ENCODE data around the gene ARTN. TPM values are rescaled to one million over a fixed set of nuclear protein-coding genes. Genes with fewer than 3 reads are reported as not detected.

Gene ARTN
- total and polyA plus RNA-seq, 7 donors: 0.05 to 0.79 (median 0.43) TPM; not detected in 1

DNA sequence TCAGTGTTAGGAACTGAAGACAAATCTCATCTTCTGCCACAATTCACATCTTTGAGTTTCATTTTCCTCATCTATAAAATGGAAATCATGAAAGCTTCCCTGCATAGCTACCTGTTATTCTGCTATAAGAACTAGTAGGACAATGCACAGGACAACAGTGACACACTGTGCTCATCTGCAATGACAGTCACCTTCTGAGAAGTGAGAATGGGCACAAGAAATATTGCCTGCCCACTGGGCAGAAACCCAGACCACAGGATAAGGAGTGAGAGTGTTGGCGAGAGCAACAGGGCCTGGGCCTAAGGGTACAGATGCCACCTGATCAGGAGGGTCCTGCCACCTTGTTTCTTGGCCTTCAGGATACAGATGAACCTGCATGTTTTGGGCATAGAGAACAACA lies 23.3 kb upstream of the ARTN start:
- H3K4me3 ChIP-seq: no peak overlapping the region
- no peaks in the 10 kb centered on the region for H3K9me3 ChIP-seq
- H3K27me3 ChIP-seq (ENCODE audit: insufficient read depth in 3 of 3, low read length in 2 of 3): no peaks in the 10 kb centered on the region
- TF ChIP-seq, protein P1, sequence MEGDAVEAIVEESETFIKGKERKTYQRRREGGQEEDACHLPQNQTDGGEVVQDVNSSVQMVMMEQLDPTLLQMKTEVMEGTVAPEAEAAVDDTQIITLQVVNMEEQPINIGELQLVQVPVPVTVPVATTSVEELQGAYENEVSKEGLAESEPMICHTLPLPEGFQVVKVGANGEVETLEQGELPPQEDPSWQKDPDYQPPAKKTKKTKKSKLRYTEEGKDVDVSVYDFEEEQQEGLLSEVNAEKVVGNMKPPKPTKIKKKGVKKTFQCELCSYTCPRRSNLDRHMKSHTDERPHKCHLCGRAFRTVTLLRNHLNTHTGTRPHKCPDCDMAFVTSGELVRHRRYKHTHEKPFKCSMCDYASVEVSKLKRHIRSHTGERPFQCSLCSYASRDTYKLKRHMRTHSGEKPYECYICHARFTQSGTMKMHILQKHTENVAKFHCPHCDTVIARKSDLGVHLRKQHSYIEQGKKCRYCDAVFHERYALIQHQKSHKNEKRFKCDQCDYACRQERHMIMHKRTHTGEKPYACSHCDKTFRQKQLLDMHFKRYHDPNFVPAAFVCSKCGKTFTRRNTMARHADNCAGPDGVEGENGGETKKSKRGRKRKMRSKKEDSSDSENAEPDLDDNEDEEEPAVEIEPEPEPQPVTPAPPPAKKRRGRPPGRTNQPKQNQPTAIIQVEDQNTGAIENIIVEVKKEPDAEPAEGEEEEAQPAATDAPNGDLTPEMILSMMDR (IDR thresholded peaks at IDR 0.05): no peak
- peaks cover 3% of the 10 kb centered on the region for H3K4me1 ChIP-seq
- DNase-seq: no peak
- H3K36me3 ChIP-seq (ENCODE audit: insufficient read depth in 1 of 2, low read depth in 1 of 2): peaks cover 0 to 23% of the 10 kb centered on the region in 2 donors
- WGBS, 3 donors: 90 to 94% (median 93%) methylated on average over 1 of the region's 1 CpG
- H3K27ac ChIP-seq: no peak overlapping the region
- intact Hi-C loops (cut with DNase I): no loop called here
- ATAC-seq: peak in 1 of 4 donors; percentile 28

DNA sequence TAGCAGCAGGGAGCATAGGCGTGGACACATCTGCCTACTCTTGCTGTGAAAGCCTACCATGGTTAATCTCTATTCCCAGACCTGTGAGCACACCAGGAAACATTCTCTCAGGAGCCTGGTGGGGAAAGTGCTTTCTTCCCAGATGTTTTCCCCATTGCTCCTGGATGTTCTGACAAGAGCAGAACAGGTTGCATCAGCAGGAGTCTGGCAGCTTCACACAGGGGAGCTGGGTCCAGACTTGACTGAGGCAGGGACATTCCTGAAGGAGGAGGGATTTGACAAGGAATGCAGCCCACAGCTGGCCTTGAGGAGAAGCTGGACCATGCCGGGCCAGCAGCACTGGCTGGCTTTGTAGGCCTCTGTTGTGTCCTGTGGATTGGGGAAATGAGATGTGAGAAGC lies 21.0 kb upstream of the ARTN start:
- 59 to 64% (median 63%) methylated on average over 2 of the region's 2 CpGs for WGBS, 3 donors
- Histone ChIP-seq H3K27ac (no peak overlapping the region), H3K4me1 (peaks cover 3% of the 10 kb centered on the region), H3K4me3 (no peak overlapping the region), H3K27me3 (ENCODE audit: insufficient read depth in 3 of 3, low read length in 2 of 3) (no peaks in the 10 kb centered on the region), H3K36me3 (ENCODE audit: insufficient read depth in 1 of 2, low read depth in 1 of 2) (peaks cover 0 to 13% of the 10 kb centered on the region in 2 donors), H3K9me3 (no peaks in the 10 kb centered on the region)
- TF ChIP-seq, protein P1 (IDR thresholded peaks at IDR 0.05): no peak
- DNase-seq (peak; percentile 38 to 65), ATAC-seq (peak in 3 of 4 donors; percentile 39 to 60 (median 41))
- intact Hi-C loops (cut with DNase I): no loop called here

DNA sequence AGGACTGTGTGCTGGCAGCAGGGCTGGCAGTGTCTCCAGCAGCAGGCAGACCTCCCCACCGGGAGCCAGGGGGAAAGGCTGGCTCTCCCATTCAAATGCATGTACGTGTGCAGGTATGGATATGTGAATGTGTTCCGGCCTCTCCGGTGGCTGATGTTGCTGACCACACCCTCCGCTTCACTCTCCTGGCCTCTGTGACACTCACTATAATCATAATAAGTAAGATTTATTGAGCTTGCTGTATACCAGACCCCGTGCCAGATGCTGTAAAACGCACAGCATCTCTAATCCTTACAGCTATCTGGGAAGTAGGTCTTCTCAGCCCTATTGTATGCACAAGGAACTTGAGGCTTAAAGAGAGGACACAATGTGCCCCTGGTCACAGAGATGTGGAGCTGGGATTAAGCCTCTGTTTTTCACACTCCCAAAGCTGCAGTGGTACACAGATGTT lies 20.5 kb upstream of the ARTN start:
- intact Hi-C loops (cut with DNase I): no loop called here
- no peaks in the 10 kb centered on the region for H3K27me3 ChIP-seq (ENCODE audit: insufficient read depth in 3 of 3, low read length in 2 of 3)
- TF ChIP-seq, protein P1 (IDR thresholded peaks at IDR 0.05): no peak
- no peak overlapping the region for H3K4me3 ChIP-seq
- no peak overlapping the region for H3K27ac ChIP-seq
- DNase-seq (no peak), ATAC-seq (no peak)
- peaks cover 3% of the 10 kb centered on the region for H3K4me1 ChIP-seq
- peaks cover 0 to 9% of the 10 kb centered on the region in 2 donors for H3K36me3 ChIP-seq (ENCODE audit: insufficient read depth in 1 of 2, low read depth in 1 of 2)
- H3K9me3 ChIP-seq: no peaks in the 10 kb centered on the region
- WGBS, 3 donors: 72 to 79% (median 76%) methylated on average over 7 of the region's 7 CpGs

DNA sequence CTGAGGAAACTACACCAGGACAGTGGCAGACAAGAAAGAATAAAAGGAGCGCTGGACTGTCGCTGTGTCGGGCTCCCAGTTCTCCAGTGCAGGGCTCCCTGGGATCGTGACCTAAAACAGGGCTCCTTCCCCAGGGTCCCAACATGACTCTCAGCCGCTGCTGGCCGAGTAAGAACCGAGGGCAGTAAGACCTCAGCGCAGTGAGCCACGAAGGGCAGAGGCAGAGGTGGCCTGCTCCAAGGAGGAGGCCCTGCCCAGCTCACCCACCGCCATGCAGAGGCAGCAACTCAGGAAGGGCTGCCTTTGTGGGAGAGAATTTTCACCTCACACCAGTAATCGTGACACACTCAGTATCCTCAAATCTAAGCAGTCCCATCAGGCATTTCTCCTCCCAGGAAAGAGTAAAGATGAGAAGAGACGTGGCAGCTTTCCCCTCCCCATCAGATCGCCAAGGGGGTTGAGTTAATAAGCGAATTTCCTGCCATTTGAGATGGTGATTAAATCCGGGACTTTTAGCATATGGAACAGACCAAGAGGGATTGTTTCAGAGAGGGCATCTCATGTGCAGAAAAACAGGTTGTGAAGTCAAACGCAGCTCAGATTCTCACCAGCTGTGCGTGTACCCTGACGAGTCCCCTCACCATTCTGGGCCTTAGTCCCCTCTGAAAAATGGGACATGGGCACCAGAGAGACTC lies 19.8 kb upstream of the ARTN start:
- Histone ChIP-seq H3K4me3 (no peak overlapping the region), H3K27me3 (ENCODE audit: insufficient read depth in 3 of 3, low read length in 2 of 3) (no peaks in the 10 kb centered on the region), H3K9me3 (no peaks in the 10 kb centered on the region), H3K4me1 (peaks cover 3% of the 10 kb centered on the region), H3K27ac (no peak overlapping the region), H3K36me3 (ENCODE audit: insufficient read depth in 1 of 2, low read depth in 1 of 2) (peaks cover 0 to 7% of the 10 kb centered on the region in 2 donors)
- DNase-seq: no peak
- TF ChIP-seq, protein P1 (IDR thresholded peaks at IDR 0.05): no peak
- 74 to 81% (median 77%) methylated on average over 18 of the region's 18 CpGs for WGBS, 3 donors
- intact Hi-C loops (cut with DNase I): no loop called here
- no peak for ATAC-seq

Measured in psoas muscle (tissue), 8 donors.